GM12873 (cell line): ENCODE measurements around the gene B4GALNT4.

Experiments used
- TF ChIP-seq, protein P1 (sequence below): IDR thresholded peaks from 2 replicates; pipeline ENCODE4 v1.5.1; 2012; ENCODE audit warnings: low read depth, mild to moderate bottlenecking, moderate library complexity, low read length, control low read depth; ENCODE audit not compliant: insufficient read depth; ENCODE audit errors: missing control alignments

The B4GALNT4 gene

GRCh38 chr11:363948-364761, 5.1 kb upstream of the B4GALNT4 start:
- TF ChIP-seq, protein P1, sequence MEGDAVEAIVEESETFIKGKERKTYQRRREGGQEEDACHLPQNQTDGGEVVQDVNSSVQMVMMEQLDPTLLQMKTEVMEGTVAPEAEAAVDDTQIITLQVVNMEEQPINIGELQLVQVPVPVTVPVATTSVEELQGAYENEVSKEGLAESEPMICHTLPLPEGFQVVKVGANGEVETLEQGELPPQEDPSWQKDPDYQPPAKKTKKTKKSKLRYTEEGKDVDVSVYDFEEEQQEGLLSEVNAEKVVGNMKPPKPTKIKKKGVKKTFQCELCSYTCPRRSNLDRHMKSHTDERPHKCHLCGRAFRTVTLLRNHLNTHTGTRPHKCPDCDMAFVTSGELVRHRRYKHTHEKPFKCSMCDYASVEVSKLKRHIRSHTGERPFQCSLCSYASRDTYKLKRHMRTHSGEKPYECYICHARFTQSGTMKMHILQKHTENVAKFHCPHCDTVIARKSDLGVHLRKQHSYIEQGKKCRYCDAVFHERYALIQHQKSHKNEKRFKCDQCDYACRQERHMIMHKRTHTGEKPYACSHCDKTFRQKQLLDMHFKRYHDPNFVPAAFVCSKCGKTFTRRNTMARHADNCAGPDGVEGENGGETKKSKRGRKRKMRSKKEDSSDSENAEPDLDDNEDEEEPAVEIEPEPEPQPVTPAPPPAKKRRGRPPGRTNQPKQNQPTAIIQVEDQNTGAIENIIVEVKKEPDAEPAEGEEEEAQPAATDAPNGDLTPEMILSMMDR, result peak; percentile 65

GRCh38 chr11:364991-365725, 4.1 kb upstream of the B4GALNT4 start:
- TF ChIP-seq, protein P1, result no peak

DNA sequence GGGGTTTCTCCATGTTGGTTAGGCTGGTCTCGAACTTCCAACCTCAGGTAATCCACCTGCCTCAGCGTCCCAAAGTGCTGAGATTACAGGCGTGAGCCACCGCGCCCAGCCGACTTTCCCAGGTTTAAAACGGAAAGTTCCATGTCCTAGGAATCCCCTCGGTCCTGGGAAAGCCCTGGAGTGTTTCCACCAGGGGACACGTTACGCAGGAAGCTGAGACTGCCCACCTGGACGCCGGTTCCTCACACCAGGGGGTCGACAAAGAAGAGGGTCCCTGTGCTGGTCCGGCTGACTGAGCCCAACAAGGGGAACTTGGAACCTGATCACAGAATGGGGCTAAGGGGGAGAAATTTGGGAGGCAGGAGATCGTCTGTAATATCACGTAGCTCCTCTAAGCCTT, 3.5 kb upstream of the B4GALNT4 start:
- TF ChIP-seq, protein P1, result no peak

- TF ChIP-seq, protein P1, result no peak
Measured at GRCh38 chr11:367956-368413, 1.3 kb upstream of the B4GALNT4 start.

- TF ChIP-seq, protein P1, result no peak
Measured at GRCh38 chr11:368414-369335, 624 bp upstream of the B4GALNT4 start.

- TF ChIP-seq, protein P1, result no peak
Measured at GRCh38 chr11:370070-370941, 1.0 kb downstream of the B4GALNT4 start.
